ACC112 (cell line): Measurements from ENCODE around the gene IFRD2.

ENCODE experiments used
- H2AFZ ChIP-seq: fragments of 200-600 bp; sonication (generic); one replicate; pipeline ENCODE4 v1.6.0; 2017; ENCODE audit warnings: antibody characterized with exemption, low read length; ENCODE audit not compliant: unreplicated experiment
- H3K27ac ChIP-seq: fragments of 200-600 bp; sonication (generic); 2 replicates; pipeline ENCODE4 v1.5.1; 2014; ENCODE audit warnings: low read depth, mild to moderate bottlenecking, antibody characterized with exemption, low read length, moderate library complexity
- H3K27me3 ChIP-seq: fragments of 200-600 bp; sonication (generic); 2 replicates; pipeline ENCODE4 v1.6.1; 2014; ENCODE audit warnings: mild to moderate bottlenecking, antibody characterized with exemption, low read length, moderate library complexity, mixed read lengths; ENCODE audit not compliant: insufficient read depth
- H3K36me3 ChIP-seq: fragments of 200-600 bp; sonication (generic); 2 replicates; pipeline ENCODE4 v1.6.1; 2016; ENCODE audit warnings: mild to moderate bottlenecking, antibody characterized with exemption, low read length, moderate library complexity, mixed read lengths; ENCODE audit not compliant: insufficient read depth
- H3K4me1 ChIP-seq: fragments of 200-600 bp; sonication (generic); one replicate; pipeline ENCODE4 v1.6.1; 2016; ENCODE audit warnings: low read length, mixed read lengths; ENCODE audit not compliant: insufficient read depth, unreplicated experiment, control insufficient read depth
- H3K4me3 ChIP-seq: fragments of 200-600 bp; sonication (generic); 2 replicates; pipeline ENCODE4 v1.5.1; 2014; ENCODE audit warnings: mild to moderate bottlenecking, low read depth, low read length
- H3K79me2 ChIP-seq: fragments of 200-600 bp; sonication (generic); one replicate; pipeline ENCODE4 v1.6.0; 2016; ENCODE audit warnings: low read length; ENCODE audit not compliant: control insufficient read depth, unreplicated experiment, insufficient read depth

The IFRD2 gene

DNA sequence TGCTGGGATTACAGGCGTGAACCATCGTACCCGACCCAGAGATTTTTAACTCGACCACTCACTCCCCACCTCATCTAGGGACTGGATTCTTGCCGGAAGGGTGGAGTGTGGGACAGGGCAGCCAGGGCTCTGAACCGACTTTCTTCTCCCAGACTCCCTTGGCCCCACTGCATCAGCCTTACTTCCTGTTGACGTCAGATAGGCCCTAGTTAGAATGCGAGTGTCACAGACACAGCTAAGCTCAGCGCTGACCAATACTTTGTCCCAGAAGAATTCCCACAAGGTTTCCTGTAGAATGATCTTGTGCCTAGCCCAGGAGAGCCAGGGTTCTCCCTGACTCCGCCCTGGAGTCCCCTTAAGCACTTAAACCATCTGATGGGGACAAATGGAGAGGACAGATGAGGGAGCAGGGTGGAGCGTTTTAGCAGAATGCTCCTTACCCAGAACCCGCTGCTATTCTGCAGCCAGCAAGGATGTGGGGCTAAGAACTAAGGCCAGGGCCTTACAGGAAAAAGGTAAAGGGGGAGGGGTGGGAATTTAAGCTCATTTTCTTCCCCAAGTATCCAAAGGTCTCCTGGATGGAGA is 41.6 kb upstream of the IFRD2 start:
- Histone ChIP-seq H2AFZ (no peak overlapping the region), H3K4me3 (peak overlapping the region; percentile 94), H3K79me2 (peaks cover 69% of the 10 kb centered on the region), H3K27ac (peak overlapping the region; percentile 93), H3K4me1 (peaks cover 34% of the 10 kb centered on the region), H3K36me3 (peaks cover 19% of the 10 kb centered on the region; the same call in 1 of the 2 replicates), H3K27me3 (no peaks in the 10 kb centered on the region)

DNA sequence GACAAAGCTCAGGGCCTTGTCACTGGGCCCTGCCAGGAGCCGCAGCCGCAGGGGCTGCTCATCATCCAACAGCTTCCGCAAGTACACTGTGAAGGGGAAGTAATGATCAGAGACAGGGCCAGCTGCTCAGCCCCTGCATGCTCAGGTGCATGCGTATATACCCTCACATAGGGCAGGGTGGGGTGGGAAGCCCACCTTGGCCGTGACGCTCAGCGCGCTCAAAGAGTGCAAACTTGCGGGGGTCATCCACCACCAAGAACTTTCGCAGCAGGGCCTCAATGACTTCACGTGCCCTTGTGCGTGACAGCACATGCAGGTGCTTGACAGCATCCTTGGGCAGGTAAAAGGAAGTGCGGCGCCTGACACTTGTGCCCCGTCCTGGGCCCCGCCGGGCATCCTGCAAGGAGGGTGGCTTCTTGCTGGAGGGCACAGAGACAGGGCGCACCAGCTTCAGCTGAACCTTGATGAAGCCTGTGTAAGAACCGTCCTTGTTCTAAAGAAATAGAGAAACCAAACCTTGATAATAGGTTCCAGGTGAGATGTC is 39.2 kb upstream of the IFRD2 start:
- no peak overlapping the region for H2AFZ ChIP-seq
- peaks cover 31% of the 10 kb centered on the region for H3K4me1 ChIP-seq
- no peaks in the 10 kb centered on the region for H3K27me3 ChIP-seq
- no peak overlapping the region for H3K4me3 ChIP-seq
- H3K36me3 ChIP-seq: peaks cover 19% of the 10 kb centered on the region; the same call in 1 of the 2 replicates
- H3K79me2 ChIP-seq: peaks cover 63% of the 10 kb centered on the region
- no peak overlapping the region for H3K27ac ChIP-seq

DNA sequence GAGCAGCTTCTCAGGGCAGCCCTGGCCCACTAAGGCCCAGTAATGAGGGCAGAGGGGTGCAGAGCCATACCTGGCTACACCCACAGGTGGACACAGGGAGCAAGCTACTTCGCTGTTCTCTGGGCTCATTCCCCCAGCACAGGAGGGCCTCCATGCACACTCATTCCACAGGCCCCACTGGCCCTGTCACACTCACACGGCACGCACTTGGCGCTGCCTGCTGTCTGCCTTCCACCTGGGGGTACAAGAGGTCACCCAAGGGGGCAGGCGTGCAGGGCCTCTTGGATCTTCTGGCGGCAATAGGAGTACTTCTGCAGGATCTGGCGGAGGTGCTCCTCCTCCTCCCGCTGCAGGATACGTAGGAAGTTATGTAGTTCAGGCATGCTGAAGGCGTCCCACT is 38.1 kb upstream of the IFRD2 start:
- peaks cover 19% of the 10 kb centered on the region; the same call in 1 of the 2 replicates for H3K36me3 ChIP-seq
- peaks cover 52% of the 10 kb centered on the region for H3K79me2 ChIP-seq
- no peak overlapping the region for H3K27ac ChIP-seq
- H2AFZ ChIP-seq: no peak overlapping the region
- peaks cover 26% of the 10 kb centered on the region for H3K4me1 ChIP-seq
- no peaks in the 10 kb centered on the region for H3K27me3 ChIP-seq
- no peak overlapping the region for H3K4me3 ChIP-seq

DNA sequence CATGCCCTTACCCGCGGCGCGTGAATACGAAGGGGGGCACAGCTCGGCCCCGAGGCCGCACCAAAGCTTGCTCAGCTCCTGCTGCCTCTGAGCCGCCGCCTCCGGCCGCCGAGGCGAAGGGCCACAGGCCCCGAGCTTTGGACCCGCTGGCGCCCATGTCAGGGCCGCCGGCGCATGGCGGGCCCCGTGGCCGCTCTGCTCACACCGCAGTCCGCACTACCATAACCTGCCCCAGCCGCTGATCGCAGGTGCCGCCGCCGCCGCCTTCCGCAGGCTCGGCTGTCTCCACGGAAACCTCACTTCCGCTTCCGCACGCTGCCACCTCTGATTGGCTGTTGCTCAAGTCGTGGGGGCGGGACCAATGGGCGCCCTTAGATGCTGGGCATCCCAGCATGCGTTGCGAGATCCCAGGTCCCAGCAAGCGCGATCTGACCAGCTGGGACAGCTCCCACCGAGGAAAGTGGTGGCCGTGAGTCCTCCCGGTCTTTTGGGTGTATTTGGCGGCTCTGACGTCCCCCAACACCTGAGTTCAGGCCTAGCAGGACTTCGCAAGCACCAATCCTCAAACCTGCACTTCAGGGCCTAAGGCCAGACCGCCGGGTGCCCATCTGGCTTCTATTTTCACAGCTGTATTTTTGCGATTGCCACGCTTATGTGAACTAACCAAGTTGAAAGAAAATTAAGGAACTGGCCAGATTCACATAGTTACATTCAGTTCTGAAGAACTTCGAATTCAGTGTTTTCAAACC is 35.9 kb upstream of the IFRD2 start, which contains the start of gene TUSC2:
TUSC2 (minus strand) TSS at position 281 of the 749 bp plus-strand sequence; CDS start at position 157, 124 bp downstream.
- H2AFZ ChIP-seq: peak within 1 kb of the TSS; percentile 8
- H3K27ac ChIP-seq: peak within 1 kb of the TSS; percentile 66
- H3K36me3 ChIP-seq: peaks cover 19% of the 10 kb centered on the region; the same call in 1 of the 2 replicates
- peaks cover 30% of the 10 kb centered on the region for H3K79me2 ChIP-seq
- H3K27me3 ChIP-seq: no peaks in the 10 kb centered on the region
- peaks cover 17% of the 10 kb centered on the region for H3K4me1 ChIP-seq
- H3K4me3 ChIP-seq: peak within 1 kb of the TSS; percentile 87

DNA sequence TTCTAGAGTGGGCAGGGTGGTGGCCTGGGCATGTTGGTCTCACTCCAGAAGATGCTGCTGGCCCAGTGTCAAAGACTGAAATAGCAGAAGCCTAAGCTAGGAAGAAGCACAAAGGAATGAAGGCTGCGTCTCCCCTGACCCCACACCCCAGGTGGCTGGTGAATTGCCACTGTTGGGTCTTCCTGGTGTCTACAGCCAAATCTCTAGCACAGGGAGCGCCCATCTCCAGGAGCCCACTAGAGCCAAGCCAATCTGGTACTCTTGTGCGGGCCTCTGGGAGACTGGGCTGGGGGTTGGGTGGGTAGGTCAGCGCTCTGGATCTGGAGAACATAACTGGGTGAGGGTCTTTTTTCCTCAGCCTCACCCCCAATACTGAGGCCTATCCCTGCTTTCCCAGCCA is 34.9 kb upstream of the IFRD2 start:
- peaks cover 17% of the 10 kb centered on the region; the same call in 1 of the 2 replicates for H3K36me3 ChIP-seq

DNA sequence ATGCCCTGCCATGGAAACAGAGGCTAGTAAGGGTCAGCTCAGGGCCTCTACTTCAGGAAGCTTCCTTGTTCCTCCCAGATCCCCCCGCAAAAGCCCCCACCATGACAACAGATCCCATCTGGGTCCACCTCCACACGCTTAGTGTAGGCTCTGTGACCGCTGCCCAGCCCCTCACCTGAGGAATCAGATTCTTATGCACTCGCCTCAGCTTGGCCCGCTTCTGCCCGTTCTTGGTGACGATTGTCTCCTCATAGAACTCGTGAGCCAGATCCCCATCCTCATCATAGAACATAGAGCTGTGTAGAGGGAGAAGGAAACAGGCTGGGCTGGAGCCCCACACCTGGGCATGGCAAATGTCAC is 33.9 kb upstream of the IFRD2 start:
- Histone ChIP-seq H3K27ac (no peak overlapping the region), H2AFZ (no peak overlapping the region), H3K27me3 (no peaks in the 10 kb centered on the region), H3K4me3 (no peak overlapping the region; the same call in 1 of the 2 replicates), H3K4me1 (peaks cover 29% of the 10 kb centered on the region), H3K36me3 (peaks cover 8% of the 10 kb centered on the region; the same call in 1 of the 2 replicates), H3K79me2 (peaks cover 14% of the 10 kb centered on the region)

More for the DNA sequence above, 34.9 kb upstream of the IFRD2 start:
- Histone ChIP-seq H3K27me3 (no peaks in the 10 kb centered on the region), H3K79me2 (peaks cover 20% of the 10 kb centered on the region), H3K27ac (no peak overlapping the region), H3K4me1 (peaks cover 24% of the 10 kb centered on the region), H3K4me3 (peak overlapping the region; percentile 87), H2AFZ (no peak overlapping the region)

DNA sequence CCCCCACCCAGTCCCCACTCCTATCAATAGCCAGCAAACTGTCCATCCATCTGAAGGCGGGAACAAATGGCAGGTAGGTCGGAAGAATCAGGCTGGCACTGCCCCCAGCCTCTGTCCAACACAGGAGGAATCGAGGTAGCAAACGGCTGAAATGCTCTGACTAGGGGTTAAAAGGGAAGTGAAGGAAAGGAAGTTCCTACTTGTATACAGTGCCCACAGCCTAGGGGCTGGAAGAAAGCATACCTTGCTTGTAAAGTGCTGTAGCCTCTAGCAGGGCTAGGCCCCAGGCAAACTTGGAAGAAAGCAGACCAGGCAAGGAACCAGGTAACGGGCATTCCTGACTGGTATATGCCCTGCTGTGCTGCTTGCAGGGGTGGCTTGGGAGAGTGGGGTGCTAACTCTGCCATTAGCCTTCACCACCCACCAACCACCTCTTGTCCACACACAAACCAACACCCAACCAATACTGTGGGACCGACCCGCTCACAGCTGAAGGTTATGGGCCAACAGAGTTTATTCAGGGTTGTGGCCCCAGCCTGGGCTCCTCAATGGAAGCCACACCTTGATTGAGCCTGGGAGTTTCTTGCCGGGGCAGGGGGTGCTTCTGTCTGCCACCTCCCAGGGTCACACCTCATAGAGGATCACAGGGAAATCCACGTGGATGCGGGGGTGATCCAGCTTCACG is 33.4 kb upstream of the IFRD2 start:
- Histone ChIP-seq H2AFZ (no peak overlapping the region), H3K27me3 (no peaks in the 10 kb centered on the region), H3K79me2 (peaks cover 14% of the 10 kb centered on the region), H3K4me3 (no peak overlapping the region), H3K4me1 (peaks cover 29% of the 10 kb centered on the region), H3K36me3 (peaks cover 7% of the 10 kb centered on the region; the same call in 1 of the 2 replicates), H3K27ac (no peak overlapping the region)

DNA sequence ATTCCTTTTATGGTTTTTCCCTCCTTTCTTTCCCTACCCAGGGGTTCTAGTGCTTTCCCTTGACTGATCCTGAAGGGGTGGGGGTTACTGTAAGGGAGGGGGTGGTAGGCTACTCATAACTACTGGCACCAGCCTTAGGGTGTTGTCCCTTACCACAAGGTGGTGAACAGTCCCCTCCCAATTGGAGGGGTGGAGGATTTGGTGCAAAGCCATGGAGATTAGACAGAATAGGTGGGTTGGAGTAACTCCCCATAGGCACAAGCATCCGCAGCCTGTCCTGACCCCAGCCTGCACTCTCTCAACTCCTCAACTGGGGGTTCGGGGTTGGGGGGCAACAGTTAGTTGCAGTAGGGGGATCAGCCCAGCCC is 32.9 kb upstream of the IFRD2 start:
- Histone ChIP-seq H3K4me1 (peaks cover 33% of the 10 kb centered on the region), H3K27me3 (no peaks in the 10 kb centered on the region), H3K4me3 (no peak overlapping the region), H3K27ac (no peak overlapping the region), H3K36me3 (peaks cover 5% of the 10 kb centered on the region; the same call in 1 of the 2 replicates), H2AFZ (no peak overlapping the region), H3K79me2 (peaks cover 18% of the 10 kb centered on the region)

DNA sequence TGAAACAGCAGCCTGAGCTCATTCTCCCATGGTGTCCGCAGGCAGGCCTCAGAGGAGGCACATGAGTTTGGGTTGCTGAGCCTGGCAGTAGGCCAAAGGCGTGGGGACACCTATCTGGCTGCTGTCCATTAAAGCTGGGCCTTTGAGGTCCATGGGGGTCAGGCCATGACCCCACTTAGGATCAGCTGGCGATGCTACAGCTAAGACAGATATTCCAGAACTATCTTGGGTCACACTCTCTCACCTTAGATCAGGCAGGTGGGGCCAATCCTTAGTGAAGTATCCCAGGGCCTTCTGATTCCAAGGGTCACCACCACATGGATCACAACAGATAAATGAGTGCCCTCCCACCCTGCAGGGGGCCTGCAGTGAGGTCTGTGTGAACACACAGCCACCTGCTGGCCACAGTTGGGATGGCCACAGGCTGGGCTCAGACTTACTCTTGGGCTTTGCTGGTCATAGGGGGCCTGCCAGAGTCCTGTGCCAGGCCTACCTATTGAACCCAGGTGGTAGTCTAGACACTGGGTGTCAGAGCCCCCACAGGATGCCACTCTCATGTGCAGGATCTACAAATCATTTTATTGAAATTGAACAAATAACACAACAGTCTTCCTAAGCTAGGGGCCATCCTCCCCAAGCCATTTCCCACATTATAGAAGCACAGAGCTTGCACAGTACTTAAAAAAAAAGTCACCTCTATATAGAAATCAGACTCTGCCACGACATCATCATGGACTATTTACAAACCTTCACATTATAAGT is 32.3 kb upstream of the IFRD2 start:
- Histone ChIP-seq H3K27ac (no peak overlapping the region), H3K4me1 (peaks cover 35% of the 10 kb centered on the region), H3K79me2 (peaks cover 23% of the 10 kb centered on the region), H3K27me3 (no peaks in the 10 kb centered on the region), H2AFZ (no peak overlapping the region), H3K36me3 (peaks cover under 1% of the 10 kb centered on the region; the same call in 1 of the 2 replicates), H3K4me3 (no peak overlapping the region)
